Endothelial cell of umbilical vein (primary cell): ENCODE results near the gene TMEM182. TPM values are rescaled to one million over a fixed set of nuclear protein-coding genes. Genes with fewer than 3 reads are reported as not detected.

ENCODE experiments used
- BruUV-seq: library from RNA; stranded (reverse); fragments of 400-500 nt; replicated peaks from 2 replicates; lab custom pipeline; 2021; lab: Mats Ljungman, UMichigan
- CTCF ChIA-PET: fragments of 300-600, 350-600 bp; sonication (Branson Sonifier 250); formaldehyde crosslinking; loops from one replicate; lab custom pipeline; 2021; ENCODE audit warnings: antibody characterized with exemption, inconsistent platforms; lab: Charles Lee
- POLR2A ChIA-PET: fragments of 300-600, 350-600 bp; sonication (Branson Sonifier 250); formaldehyde crosslinking; loops from one replicate; lab custom pipeline; 2021; ENCODE audit warnings: antibody characterized with exemption, inconsistent platforms; lab: Charles Lee
- DNase-seq: peaks from one replicate; pipeline ENCODE4 v3.0.0-alpha.2; 2011; ENCODE audit warnings: low read depth, low spot score
- FAIRE-seq: peaks from 2 replicates; lab custom pipeline; 2011; peaks lifted over from hg19 to GRCh38; lab: Jason Lieb, UNC
- H2AFZ ChIP-seq: 2 replicates; pipeline ENCODE4 v1.6.0; 2012; ENCODE audit warnings: low read depth, low read length, control low read depth, inconsistent platforms
- H3K27ac ChIP-seq: 2 replicates; pipeline ENCODE4 v1.5.1; 2011; ENCODE audit warnings: low read depth, mild to moderate bottlenecking, control low read depth, low read length, moderate library complexity; ENCODE audit not compliant: insufficient read depth
- H3K27me3 ChIP-seq, 2 experiments: 2 replicates each; pipeline versions ENCODE4 v1.6.0 to v1.6.1; 2011; ENCODE audit warnings: low read length in 2 of 2, mixed read lengths in 1 of 2; ENCODE audit not compliant: control insufficient read depth in 2 of 2, insufficient read depth in 2 of 2
- H3K36me3 ChIP-seq, 2 experiments: 2 replicates in 1 of 2; 3 replicates in 1 of 2; pipeline ENCODE4 v1.5.1; 2011; ENCODE audit warnings: low read length in 2 of 2, mild to moderate bottlenecking in 1 of 2, moderate library complexity in 1 of 2; ENCODE audit not compliant: control insufficient read depth in 2 of 2, insufficient read depth in 2 of 2; ENCODE audit errors: extremely low read depth in 1 of 2
- H3K4me1 ChIP-seq: 3 replicates; pipeline ENCODE4 v1.5.1; 2011; ENCODE audit warnings: mild to moderate bottlenecking, low read length; ENCODE audit not compliant: control insufficient read depth, insufficient read depth; ENCODE audit errors: extremely low read depth
- H3K4me2 ChIP-seq: 2 replicates; pipeline ENCODE4 v1.6.1; 2011; ENCODE audit warnings: low read length, control low read depth, mixed read lengths; ENCODE audit not compliant: insufficient read depth
- H3K4me3 ChIP-seq, 3 experiments: fragments of 200-600 bp in 1 of 3; sonication (generic), shearing (Covaris generic) in 1 of 3; replicated peaks in 1 of 3; 2 replicates each; pipeline ENCODE4 v1.5.1; 2011 to 2016; ENCODE audit warnings: control low read depth in 3 of 3, low read length in 3 of 3, mild to moderate bottlenecking in 2 of 3, inconsistent platforms in 1 of 3, low read depth in 1 of 3, moderate library complexity in 1 of 3; ENCODE audit not compliant: insufficient read depth in 1 of 3
- H3K79me2 ChIP-seq: 2 replicates; pipeline ENCODE4 v1.6.0; 2012; ENCODE audit warnings: low read length, inconsistent platforms; ENCODE audit not compliant: control insufficient read depth, insufficient read depth
- H3K9ac ChIP-seq: replicated peaks from 2 replicates; pipeline ENCODE3; 2011; ENCODE audit warnings: low read length, control low read depth; ENCODE audit not compliant: insufficient read depth; ENCODE audit errors: extremely low read depth
- H3K9me1 ChIP-seq: replicated peaks from 3 replicates; pipeline ENCODE4 v1.6.0; 2011; ENCODE audit warnings: mild to moderate bottlenecking, low read length; ENCODE audit not compliant: control insufficient read depth, insufficient read depth; ENCODE audit errors: extremely low read depth
- H3K9me3 ChIP-seq: replicated peaks from 2 replicates; pipeline ENCODE4 v1.5.1; 2012; ENCODE audit warnings: low read length, inconsistent platforms; ENCODE audit not compliant: control insufficient read depth, insufficient read depth
- H4K20me1 ChIP-seq: replicated peaks from 2 replicates; pipeline ENCODE3; 2011; ENCODE audit warnings: mild to moderate bottlenecking, low read length; ENCODE audit not compliant: control insufficient read depth, insufficient read depth; ENCODE audit errors: extremely low read depth
- CTCF ChIP-seq, 2 donors: IDR thresholded peaks; 1 replicate in 1 of 2; 2 replicates in 1 of 2; pipeline ENCODE4 v1.5.1; 2011; ENCODE audit warnings: low read length in 2 of 2, mild to moderate bottlenecking in 2 of 2, moderate library complexity in 2 of 2, control low read depth in 1 of 2, inconsistent platforms in 1 of 2, low read depth in 1 of 2; ENCODE audit not compliant: insufficient read depth in 1 of 2; ENCODE audit errors: extremely low read depth in 1 of 2
- EZH2 ChIP-seq: IDR thresholded peaks from 2 replicates; pipeline ENCODE4 v1.6.1; 2012; ENCODE audit warnings: borderline replicate concordance, low read depth, mild to moderate bottlenecking, moderate library complexity, low read length, inconsistent platforms; ENCODE audit not compliant: severe bottlenecking
- FOS ChIP-seq: IDR thresholded peaks from 2 replicates; pipeline ENCODE4 v1.6.1; 2011; ENCODE audit warnings: mild to moderate bottlenecking, low read length, moderate library complexity, borderline replicate concordance; ENCODE audit not compliant: insufficient read depth
- GATA2 ChIP-seq: IDR thresholded peaks from 2 replicates; pipeline ENCODE4 v1.7.0; 2011; ENCODE audit warnings: low read depth, mild to moderate bottlenecking, moderate library complexity, mixed read lengths, low read length; ENCODE audit not compliant: insufficient read length, insufficient read depth
- JUN ChIP-seq: IDR thresholded peaks from 2 replicates; pipeline ENCODE4 v1.6.1; 2011; ENCODE audit warnings: borderline replicate concordance, low read depth; ENCODE audit not compliant: insufficient read length, insufficient read depth
- MAX ChIP-seq: IDR thresholded peaks from 2 replicates; pipeline ENCODE4 v1.6.1; 2011; ENCODE audit not compliant: insufficient read depth, insufficient read length
- MYC ChIP-seq: IDR thresholded peaks from one replicate; pipeline ENCODE4 v1.6.1; 2011; ENCODE audit warnings: mild to moderate bottlenecking, low read depth, low read length
- POLR2A ChIP-seq: IDR thresholded peaks from 2 replicates; pipeline ENCODE4 v1.6.1; 2012; ENCODE audit warnings: low read depth, mild to moderate bottlenecking, control low read depth, low read length
- POLR2AphosphoS5 ChIP-seq: IDR thresholded peaks from 2 replicates; pipeline ENCODE4 v1.6.1; 2012; ENCODE audit warnings: low read depth, mild to moderate bottlenecking, control low read depth, low read length, moderate library complexity; ENCODE audit not compliant: insufficient read depth
- dilution Hi-C: fragments of 300-500 bp; cut with MboI; formaldehyde crosslinking; loops from one replicate; pipeline ENCODE4 v1.15.0; 2019; ENCODE audit warnings: low sequenced_read_pairs; ENCODE audit not compliant: extremely low pct_ligation_motif_present
- intact Hi-C: fragments of 100-400 bp; cut with micrococcal nuclease; formaldehyde crosslinking; loops from one replicate; pipeline ENCODE4 v1.10.0; 2022
- polyA plus RNA-seq, 4 experiments: library from polyadenylated mRNA; depleted of rRNA in 3 of 4; stranded (reverse) in 3 of 4; unstranded in 1 of 4; fragments of >200 nt; gene quantifications; 2 replicates each; pipeline versions ENCODE4 v1.2.1 to v1.2.3, GENCODE V29; 2011 to 2012; ENCODE audit warnings: missing spikeins in 1 of 4
- total RNA-seq: library from RNA; stranded (reverse); gene quantifications from 2 replicates; pipeline ENCODE4 v1.2.3, GENCODE V29; 2021

Gene TMEM182
- total and polyA plus RNA-seq, 2 donors (not counting 3 experiments of a cell fraction or from before 2014, with no cell fraction given) = 0.69 to 0.95 TPM

- no peaks in the 10 kb centered on the region for H3K79me2 ChIP-seq
- no TSS peak for BruUV-seq
- no peak overlapping the region for H3K4me3 ChIP-seq
- no peaks in the 10 kb centered on the region for H3K9me1 ChIP-seq
- dilution Hi-C loops (no loop called here), intact Hi-C loops (no loop called here)
- no peak overlapping the region for H3K27ac ChIP-seq
- CTCF ChIA-PET = interaction anchor here (1.0 to 8.9 kb wide), 4 partner anchors 9 to 44 kb away, joined by 4 to 86 read pairs (median 16); no protein-coding TSS in a partner anchor
- FAIRE-seq (no peak), DNase-seq (peak; percentile 51)
- H3K27me3 ChIP-seq = no peaks in the 10 kb centered on the region
- no peaks in the 10 kb centered on the region for H3K4me1 ChIP-seq
- TF ChIP-seq MAX (no peak), JUN (peak; percentile 45), CTCF (IDR thresholded peaks at IDR 0.05; ENCODE audit: extremely low read depth in 1 of 2, insufficient read depth in 1 of 2, low read depth in 1 of 2, low read length in 2 of 2) (no peak), GATA2 (no peak), POLR2A (no peak), EZH2 (no peak), MYC (no peak), FOS (peak; percentile 46), POLR2AphosphoS5 (no peak)
- no peaks in the 10 kb centered on the region for H4K20me1 ChIP-seq
- H3K9ac ChIP-seq = no peak overlapping the region
- POLR2A ChIA-PET = no interaction called here
- H2AFZ ChIP-seq = no peak overlapping the region
- H3K9me3 ChIP-seq = no peaks in the 10 kb centered on the region
- no peaks in the 10 kb centered on the region for H3K36me3 ChIP-seq
- no peak overlapping the region for H3K4me2 ChIP-seq
Observed at GRCh38 chr2:102764083-102764482, 2.3 kb downstream of the TMEM182 start.
